ENCODE results near the gene PIK3R1. TPM values are rescaled to one million over a fixed set of nuclear protein-coding genes. Genes with fewer than 3 reads are reported as not detected.

PIK3R1 gene
- total and polyA plus RNA-seq, 2 of the 4 experiments (the other 2 are of a cell fraction) = 2.4 to 9.3 TPM

- dilution Hi-C loops (cut with HindIII; ENCODE audit: low sequenced_read_pairs, unreplicated experiment) = no loop called here
- Histone ChIP-seq H3K36me3 (ENCODE audit: control insufficient read depth, insufficient read depth, low read length) (no peaks in the 10 kb centered on the region), H4K20me1 (ENCODE audit: insufficient read depth, low read length) (no peaks in the 10 kb centered on the region), H3K79me1 (ENCODE audit: low read depth in 1 of 2, low read length in 2 of 2) (no peaks in the 10 kb centered on the region), H2BK5ac (ENCODE audit: low read depth, low read length, poor library complexity, severe bottlenecking) (no peak overlapping the region), H3K9ac (ENCODE audit: low read depth, low read length) (no peak overlapping the region), H3K23ac (ENCODE audit: low read depth, low read length) (no peak overlapping the region), H3K9me1 (ENCODE audit: insufficient read depth, low read length) (no peaks in the 10 kb centered on the region; the same call in 1 of the 2 replicates), H3K56ac (ENCODE audit: extremely low read depth, insufficient read depth, low read length) (no peak overlapping the region), H3K27me3 (ENCODE audit: control insufficient read depth, insufficient read depth, low read length) (no peaks in the 10 kb centered on the region), H2AK5ac (ENCODE audit: low read depth, low read length) (no peak overlapping the region), H3K27ac (ENCODE audit: insufficient read depth, low read length) (no peak overlapping the region), H2AK9ac (replicated peaks; ENCODE audit: low read depth, low read length, poor library complexity) (no peak overlapping the region), H4K8ac (ENCODE audit: low read depth in 2 of 2, low read length in 2 of 2) (no peak overlapping the region), H3K4me1 (ENCODE audit: control insufficient read depth, insufficient read depth, low read length) (peaks cover 5% of the 10 kb centered on the region), H2BK15ac (ENCODE audit: low read depth, low read length) (no peak overlapping the region), H3K4me3 (ENCODE audit: insufficient read depth, low read depth, low read length) (no peak overlapping the region), H3K18ac (ENCODE audit: low read depth, low read length) (no peak overlapping the region), H3K4me2 (ENCODE audit: low read depth, low read length) (no peak overlapping the region), H4K5ac (ENCODE audit: low read depth, low read length) (no peak overlapping the region), H3K14ac (replicated peaks; ENCODE audit: low read depth, low read length) (no peak overlapping the region), H3K9me3 (ENCODE audit: control insufficient read depth, insufficient read depth, low read length) (no peaks in the 10 kb centered on the region), H4K91ac (ENCODE audit: insufficient read depth, low read depth, low read length) (no peak overlapping the region), H2AFZ (replicated peaks; ENCODE audit: low read length, poor library complexity) (no peak overlapping the region), H2BK20ac (ENCODE audit: low read depth, low read length) (no peak overlapping the region), H2BK120ac (ENCODE audit: low read depth, low read length) (no peak overlapping the region), H3K4ac (ENCODE audit: low read depth, low read length) (no peak overlapping the region)
- WGBS, 2 experiments (ENCODE audit: extremely low coverage in 2 of 2, insufficient read length in 1 of 2) = no CpG with 5 or more reads among the region's 3 CpGs
- CTCF ChIA-PET = no interaction called here
- TF ChIP-seq MXI1 (IDR thresholded peaks at IDR 0.05; ENCODE audit: borderline replicate concordance, low read depth, low read length) = no peak
- TF ChIP-seq RAD21 (IDR thresholded peaks at IDR 0.05; ENCODE audit: low read length) = no peak
- in situ Hi-C loops (cut with MboI; ENCODE audit: low sequenced_read_pairs) = no loop called here
- intact Hi-C loops (cut with micrococcal nuclease) = no loop called here
- BruUV-seq (replicated peaks) = no TSS peak
- DNase-seq (peak; percentile 24), ATAC-seq (ENCODE audit: low read depth) (no peak)
- POLR2A ChIA-PET (ENCODE audit: unreplicated experiment) = no interaction called here
Measured at GRCh38 chr5:68303038-68303738, 87.6 kb downstream of the PIK3R1 start.
